NCI-H2171 (cell line): Measurements from ENCODE around the gene DACT2.
"Not testable (repeated sequence)": the region's sequence is repeated elsewhere in the genome, so short reads cannot be mapped to it uniquely, and the experiment has no call there.

Experiments
- DNase-seq: peaks from one replicate; lab custom pipeline; 2025; lab: John Stamatoyannopoulos, UW

The DACT2 gene

GRCh38 chr6:168319279-168320111, at the start of gene DACT2:
TSS of gene DACT2 (minus strand) at chr6:168319777. CDS start at chr6:168319633, 144 bp downstream.
- no peak for DNase-seq

GRCh38 chr6:168368936-168369335, 49.4 kb upstream of the DACT2 start:
- no peak for DNase-seq

- no peak for DNase-seq
Measured at GRCh38 chr6:168368066-168368820, 48.7 kb upstream of the DACT2 start.

GRCh38 chr6:168367285-168367751, 47.7 kb upstream of the DACT2 start:
- no peak for DNase-seq

- no peak for DNase-seq
Measured at GRCh38 chr6:168366473-168366872, 46.9 kb upstream of the DACT2 start.

GRCh38 chr6:168365422-168366165, 46.0 kb upstream of the DACT2 start:
- no peak for DNase-seq

GRCh38 chr6:168364793-168365421, 45.3 kb upstream of the DACT2 start:
- no peak for DNase-seq

GRCh38 chr6:168363811-168364792, 44.5 kb upstream of the DACT2 start:
- DNase-seq: no peak

- no peak for DNase-seq
Measured at GRCh38 chr6:168363302-168363701, 43.7 kb upstream of the DACT2 start.

- DNase-seq: no peak
Measured at GRCh38 chr6:168362276-168362990, 42.9 kb upstream of the DACT2 start.

- no peak for DNase-seq
Measured at GRCh38 chr6:168361766-168362165, 42.2 kb upstream of the DACT2 start.

GRCh38 chr6:168359794-168360193, 40.2 kb upstream of the DACT2 start:
- DNase-seq: no peak

- no peak for DNase-seq
Measured at GRCh38 chr6:168358842-168359420, 39.4 kb upstream of the DACT2 start.

- DNase-seq: not testable (repeated sequence)
Measured at GRCh38 chr6:168356872-168357271, 37.3 kb upstream of the DACT2 start.

GRCh38 chr6:168355716-168356522, 36.3 kb upstream of the DACT2 start:
- DNase-seq: peak; percentile 2

- no peak for DNase-seq
Measured at GRCh38 chr6:168354338-168354737, 34.8 kb upstream of the DACT2 start.

- no peak for DNase-seq
Measured at GRCh38 chr6:168353041-168353440, 33.5 kb upstream of the DACT2 start.

- DNase-seq: peak; percentile 2
Measured at GRCh38 chr6:168352096-168352495, 32.5 kb upstream of the DACT2 start.

- DNase-seq: no peak
Measured at GRCh38 chr6:168349718-168350210, 30.2 kb upstream of the DACT2 start.
